Glomerular visceral epithelial cell (primary cell): Measurements from ENCODE around the gene OBP2B.
"Not testable (repeated sequence)": the region's sequence is repeated elsewhere in the genome, so short reads cannot be mapped to it uniquely, and the experiment has no call there.

Experiments used
- DNase-seq: peaks from one replicate; pipeline ENCODE4 v3.0.0-alpha.2; 2016; ENCODE audit errors: extremely low spot score

The OBP2B gene

GRCh38 chr9:133208880-133209300 is at the start of gene OBP2B:
TSS of gene OBP2B (minus strand) at chr9:133209250. CDS start at chr9:133209199, 51 bp downstream.
- not testable (repeated sequence) for DNase-seq

- peak; percentile 35 for DNase-seq
These were observed 49.3 kb upstream of the OBP2B start for GRCh38 chr9:133258061-133259015.

- DNase-seq, result peak; percentile 24
These were observed 48.5 kb upstream of the OBP2B start for GRCh38 chr9:133257465-133257956.

GRCh38 chr9:133256686-133257091 is 47.6 kb upstream of the OBP2B start:
- no peak for DNase-seq

GRCh38 chr9:133256136-133256461 is 47.0 kb upstream of the OBP2B start:
- no peak for DNase-seq

GRCh38 chr9:133255371-133256135 is 46.5 kb upstream of the OBP2B start:
- DNase-seq, result no peak

- no peak for DNase-seq
These were observed 45.4 kb upstream of the OBP2B start for GRCh38 chr9:133254471-133254870.

- no peak for DNase-seq
These were observed 44.2 kb upstream of the OBP2B start for GRCh38 chr9:133253268-133253667.

GRCh38 chr9:133252301-133253020 is 43.4 kb upstream of the OBP2B start:
- no peak for DNase-seq

- no peak for DNase-seq
These were observed 42.7 kb upstream of the OBP2B start for GRCh38 chr9:133251773-133252172.

GRCh38 chr9:133251221-133251620 is 42.2 kb upstream of the OBP2B start:
- not testable (repeated sequence) for DNase-seq

GRCh38 chr9:133250741-133251170 is 41.7 kb upstream of the OBP2B start:
- no peak for DNase-seq

GRCh38 chr9:133249337-133249736 is 40.3 kb upstream of the OBP2B start:
- no peak for DNase-seq

GRCh38 chr9:133248726-133249295 is 39.8 kb upstream of the OBP2B start:
- DNase-seq, result no peak

GRCh38 chr9:133247632-133248031 is 38.6 kb upstream of the OBP2B start:
- no peak for DNase-seq

GRCh38 chr9:133246991-133247390 is 37.9 kb upstream of the OBP2B start:
- DNase-seq, result no peak

- DNase-seq, result no peak
These were observed 37.5 kb upstream of the OBP2B start for GRCh38 chr9:133246562-133246961.

GRCh38 chr9:133242991-133243390 is 33.9 kb upstream of the OBP2B start:
- DNase-seq, result no peak

- DNase-seq, result no peak
These were observed 33.2 kb upstream of the OBP2B start for GRCh38 chr9:133242241-133242640.

GRCh38 chr9:133239533-133240090 is 30.6 kb upstream of the OBP2B start:
- DNase-seq, result no peak

- DNase-seq, result peak; percentile 24
These were observed 29.9 kb upstream of the OBP2B start for GRCh38 chr9:133238851-133239532.
